ENCODE results near the gene ADA.
A peak's percentile ranks its signal among the peaks of the same experiment; 100 is the strongest.

Gene ADA

GRCh38 chr20:44574372-44574771, 77.1 kb downstream of the ADA start:
- Histone ChIP-seq H3K14ac (ENCODE audit: low read length) (no peak overlapping the region), H3K23ac (ENCODE audit: low read depth, low read length, poor library complexity) (no peak overlapping the region), H3K4ac (ENCODE audit: low read length) (no peak overlapping the region), H2BK120ac (ENCODE audit: low read depth, low read length) (no peak overlapping the region), H3K36me3 (replicated peaks in 1 of 2; ENCODE audit: control insufficient read depth in 2 of 2, insufficient read depth in 2 of 2, low read length in 2 of 2) (no peaks in the 10 kb centered on the region), H3K4me2 (ENCODE audit: insufficient read depth, low read length, poor library complexity, severe bottlenecking) (no peak overlapping the region), H2BK5ac (ENCODE audit: low read length) (no peak overlapping the region), H2BK12ac (ENCODE audit: low read length) (no peak overlapping the region), H3K4me1 (ENCODE audit: control insufficient read depth in 2 of 2, insufficient read depth in 1 of 2, low read depth in 1 of 2, low read length in 2 of 2) (peaks cover 6 to 13% of the 10 kb centered on the region in 2 donors), H4K8ac (ENCODE audit: low read depth, low read length) (no peak overlapping the region), H3K18ac (ENCODE audit: low read length) (no peak overlapping the region), H3K27me3 (ENCODE audit: control insufficient read depth in 3 of 3, insufficient read depth in 3 of 3, low read depth in 1 of 3, low read length in 3 of 3) (no peaks in the 10 kb centered on the region), H3K9me3 (replicated peaks in 1 of 2; ENCODE audit: control insufficient read depth in 2 of 2, insufficient read depth in 1 of 2, low read depth in 1 of 2, low read length in 2 of 2) (no peaks in the 10 kb centered on the region), H4K91ac (ENCODE audit: low read depth, low read length, poor library complexity) (no peak overlapping the region), H3K4me3 (ENCODE audit: low read length in 2 of 2) (no peak overlapping the region), H2AK5ac (ENCODE audit: low read depth, low read length) (no peak overlapping the region), H2AFZ (ENCODE audit: low read length) (no peak overlapping the region), H2BK15ac (ENCODE audit: low read length) (no peak overlapping the region), H3K27ac (replicated peaks; ENCODE audit: low read length) (no peak overlapping the region), H3K79me1 (ENCODE audit: low read depth, low read length) (no peaks in the 10 kb centered on the region), H3K9ac (ENCODE audit: low read depth, low read length, poor library complexity) (no peak overlapping the region)
- WGBS, 2 donors (ENCODE audit: extremely low coverage in 2 of 2, insufficient read length in 2 of 2, insufficient replicate concordance in 1 of 2): no CpG with 5 or more reads among the region's 4 CpGs
- DNase-seq (ENCODE audit: low spot score): no peak

- no peak overlapping the region for H3K14ac ChIP-seq (ENCODE audit: low read length)
- no peak for DNase-seq (ENCODE audit: low spot score)
- no peak overlapping the region for H2AK5ac ChIP-seq (ENCODE audit: low read depth, low read length)
- H3K23ac ChIP-seq (ENCODE audit: low read depth, low read length, poor library complexity): no peak overlapping the region
- WGBS, 2 donors (ENCODE audit: extremely low coverage in 2 of 2, insufficient read length in 2 of 2, insufficient replicate concordance in 1 of 2): no CpG with 5 or more reads among the region's 2 CpGs
- H3K79me1 ChIP-seq (ENCODE audit: low read depth, low read length): no peaks in the 10 kb centered on the region
- H2AFZ ChIP-seq (ENCODE audit: low read length): no peak overlapping the region
- H4K8ac ChIP-seq (ENCODE audit: low read depth, low read length): no peak overlapping the region
- H3K4me1 ChIP-seq (ENCODE audit: control insufficient read depth in 2 of 2, insufficient read depth in 1 of 2, low read depth in 1 of 2, low read length in 2 of 2): peaks cover 3 to 10% of the 10 kb centered on the region in 2 donors
- H3K4me3 ChIP-seq (ENCODE audit: low read length in 2 of 2): no peak overlapping the region
- H2BK120ac ChIP-seq (ENCODE audit: low read depth, low read length): no peak overlapping the region
- no peak overlapping the region for H4K91ac ChIP-seq (ENCODE audit: low read depth, low read length, poor library complexity)
- H2BK12ac ChIP-seq (ENCODE audit: low read length): no peak overlapping the region
- no peak overlapping the region for H2BK5ac ChIP-seq (ENCODE audit: low read length)
- no peak overlapping the region for H2BK15ac ChIP-seq (ENCODE audit: low read length)
- no peak overlapping the region for H3K4me2 ChIP-seq (ENCODE audit: insufficient read depth, low read length, poor library complexity, severe bottlenecking)
- no peak overlapping the region for H3K27ac ChIP-seq (replicated peaks; ENCODE audit: low read length)
- H3K9me3 ChIP-seq (replicated peaks in 1 of 2; ENCODE audit: control insufficient read depth in 2 of 2, insufficient read depth in 1 of 2, low read depth in 1 of 2, low read length in 2 of 2): no peaks in the 10 kb centered on the region
- no peaks in the 10 kb centered on the region for H3K36me3 ChIP-seq (replicated peaks in 1 of 2; ENCODE audit: control insufficient read depth in 2 of 2, insufficient read depth in 2 of 2, low read length in 2 of 2)
- H3K4ac ChIP-seq (ENCODE audit: low read length): no peak overlapping the region
- H3K18ac ChIP-seq (ENCODE audit: low read length): no peak overlapping the region
- H3K9ac ChIP-seq (ENCODE audit: low read depth, low read length, poor library complexity): no peak overlapping the region
- H3K27me3 ChIP-seq (ENCODE audit: control insufficient read depth in 3 of 3, insufficient read depth in 3 of 3, low read depth in 1 of 3, low read length in 3 of 3): no peaks in the 10 kb centered on the region
Measured at GRCh38 chr20:44573501-44573869, 78.0 kb downstream of the ADA start.

GRCh38 chr20:44572551-44573500, 78.7 kb downstream of the ADA start:
- Histone ChIP-seq H3K9me3 (replicated peaks in 1 of 2; ENCODE audit: control insufficient read depth in 2 of 2, insufficient read depth in 1 of 2, low read depth in 1 of 2, low read length in 2 of 2) (no peaks in the 10 kb centered on the region), H2BK120ac (ENCODE audit: low read depth, low read length) (no peak overlapping the region), H3K27me3 (ENCODE audit: control insufficient read depth in 3 of 3, insufficient read depth in 3 of 3, low read depth in 1 of 3, low read length in 3 of 3) (no peaks in the 10 kb centered on the region), H3K79me1 (ENCODE audit: low read depth, low read length) (no peaks in the 10 kb centered on the region), H4K91ac (ENCODE audit: low read depth, low read length, poor library complexity) (no peak overlapping the region), H3K9ac (ENCODE audit: low read depth, low read length, poor library complexity) (no peak overlapping the region), H3K4me1 (ENCODE audit: control insufficient read depth in 2 of 2, insufficient read depth in 1 of 2, low read depth in 1 of 2, low read length in 2 of 2) (peaks cover 3 to 10% of the 10 kb centered on the region in 2 donors), H3K4me3 (ENCODE audit: low read length in 2 of 2) (no peak overlapping the region), H3K36me3 (replicated peaks in 1 of 2; ENCODE audit: control insufficient read depth in 2 of 2, insufficient read depth in 2 of 2, low read length in 2 of 2) (no peaks in the 10 kb centered on the region), H2BK12ac (ENCODE audit: low read length) (no peak overlapping the region), H2BK5ac (ENCODE audit: low read length) (no peak overlapping the region), H3K4ac (ENCODE audit: low read length) (no peak overlapping the region), H2BK15ac (ENCODE audit: low read length) (no peak overlapping the region), H3K18ac (ENCODE audit: low read length) (peak overlapping the region; percentile 59), H3K4me2 (ENCODE audit: insufficient read depth, low read length, poor library complexity, severe bottlenecking) (no peak overlapping the region), H3K23ac (ENCODE audit: low read depth, low read length, poor library complexity) (no peak overlapping the region), H4K8ac (ENCODE audit: low read depth, low read length) (no peak overlapping the region), H3K27ac (replicated peaks; ENCODE audit: low read length) (no peak overlapping the region), H2AFZ (ENCODE audit: low read length) (no peak overlapping the region), H2AK5ac (ENCODE audit: low read depth, low read length) (no peak overlapping the region), H3K14ac (ENCODE audit: low read length) (no peak overlapping the region)
- no CpG with 5 or more reads among the region's 6 CpGs for WGBS, 2 donors (ENCODE audit: extremely low coverage in 2 of 2, insufficient read length in 2 of 2, insufficient replicate concordance in 1 of 2)
- DNase-seq (ENCODE audit: low spot score): no peak

GRCh38 chr20:44571362-44571988, 80.0 kb downstream of the ADA start:
- Histone ChIP-seq H3K4me1 (ENCODE audit: control insufficient read depth in 2 of 2, insufficient read depth in 1 of 2, low read depth in 1 of 2, low read length in 2 of 2) (peaks cover 3 to 10% of the 10 kb centered on the region in 2 donors), H3K79me1 (ENCODE audit: low read depth, low read length) (no peaks in the 10 kb centered on the region), H2BK5ac (ENCODE audit: low read length) (no peak overlapping the region), H2BK12ac (ENCODE audit: low read length) (no peak overlapping the region), H2AK5ac (ENCODE audit: low read depth, low read length) (no peak overlapping the region), H2AFZ (ENCODE audit: low read length) (no peak overlapping the region), H3K36me3 (replicated peaks in 1 of 2; ENCODE audit: control insufficient read depth in 2 of 2, insufficient read depth in 2 of 2, low read length in 2 of 2) (no peaks in the 10 kb centered on the region), H2BK15ac (ENCODE audit: low read length) (no peak overlapping the region), H3K9ac (ENCODE audit: low read depth, low read length, poor library complexity) (no peak overlapping the region), H2BK120ac (ENCODE audit: low read depth, low read length) (no peak overlapping the region), H3K4me3 (ENCODE audit: low read length in 2 of 2) (no peak overlapping the region), H3K27me3 (ENCODE audit: control insufficient read depth in 3 of 3, insufficient read depth in 3 of 3, low read depth in 1 of 3, low read length in 3 of 3) (no peaks in the 10 kb centered on the region), H4K91ac (ENCODE audit: low read depth, low read length, poor library complexity) (no peak overlapping the region), H3K9me3 (replicated peaks in 1 of 2; ENCODE audit: control insufficient read depth in 2 of 2, insufficient read depth in 1 of 2, low read depth in 1 of 2, low read length in 2 of 2) (no peaks in the 10 kb centered on the region), H3K4me2 (ENCODE audit: insufficient read depth, low read length, poor library complexity, severe bottlenecking) (no peak overlapping the region), H4K8ac (ENCODE audit: low read depth, low read length) (no peak overlapping the region), H3K27ac (replicated peaks; ENCODE audit: low read length) (no peak overlapping the region), H3K4ac (ENCODE audit: low read length) (no peak overlapping the region), H3K23ac (ENCODE audit: low read depth, low read length, poor library complexity) (no peak overlapping the region), H3K18ac (ENCODE audit: low read length) (no peak overlapping the region), H3K14ac (ENCODE audit: low read length) (no peak overlapping the region)
- no CpG with 5 or more reads among the region's 6 CpGs for WGBS, 2 donors (ENCODE audit: extremely low coverage in 2 of 2, insufficient read length in 2 of 2, insufficient replicate concordance in 1 of 2)
- DNase-seq (ENCODE audit: low spot score): no peak

Measured in neuronal stem cell (in vitro differentiated cells).